ENCODE results near the gene NOL7. TPM values are rescaled to one million over a fixed set of nuclear protein-coding genes. Genes with fewer than 3 reads are reported as not detected.

The NOL7 gene
- total and polyA plus RNA-seq, 12 donors = 42.4 to 111 (median 69.7) TPM

DNA sequence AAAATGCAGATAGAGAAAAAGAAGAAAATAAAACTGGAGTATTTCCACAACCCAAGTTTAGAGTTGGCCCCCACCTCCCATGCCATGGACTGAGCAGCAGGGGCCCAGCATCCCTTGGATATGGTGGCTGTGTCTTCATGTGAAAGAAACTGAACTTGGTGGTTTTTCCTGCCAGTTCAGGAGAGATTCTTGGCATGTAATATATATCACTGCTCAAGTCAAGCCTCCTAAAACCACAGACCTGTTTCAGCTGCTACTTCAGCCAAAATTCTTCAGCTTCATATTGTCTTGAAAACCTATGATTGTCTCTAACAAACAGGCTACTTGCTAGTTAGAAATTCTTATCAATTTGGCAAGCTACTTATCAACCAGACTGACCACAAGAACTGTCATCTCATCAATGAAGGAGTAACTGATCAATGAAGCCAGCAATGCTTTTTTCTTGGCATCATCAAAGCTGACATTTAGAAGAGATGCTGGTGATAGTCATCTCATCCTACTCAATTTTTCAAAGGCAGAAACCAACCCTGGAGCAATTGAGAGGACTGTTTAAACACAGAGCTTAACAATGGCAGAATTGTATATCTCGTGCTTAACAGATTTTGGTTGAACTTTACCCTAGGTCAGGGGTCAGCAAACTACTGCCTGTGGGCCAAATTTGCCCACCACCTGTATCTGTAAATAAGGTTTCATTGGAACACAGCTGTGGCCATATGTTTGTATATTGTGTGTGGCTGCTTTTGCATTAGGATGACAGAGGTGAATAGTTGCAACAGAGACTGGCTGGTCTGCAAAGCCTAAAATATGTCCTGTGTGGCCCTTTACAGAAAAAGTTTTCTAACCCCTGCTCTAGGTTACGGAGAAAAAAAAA, 10.4 kb upstream of the NOL7 start:
- H3K27me3 ChIP-seq = no peaks in the 10 kb centered on the region

GRCh38 chr6:13605634-13606033, 9.5 kb upstream of the NOL7 start:
- H3K27ac ChIP-seq = no peak overlapping the region
- TF ChIP-seq, protein P1, sequence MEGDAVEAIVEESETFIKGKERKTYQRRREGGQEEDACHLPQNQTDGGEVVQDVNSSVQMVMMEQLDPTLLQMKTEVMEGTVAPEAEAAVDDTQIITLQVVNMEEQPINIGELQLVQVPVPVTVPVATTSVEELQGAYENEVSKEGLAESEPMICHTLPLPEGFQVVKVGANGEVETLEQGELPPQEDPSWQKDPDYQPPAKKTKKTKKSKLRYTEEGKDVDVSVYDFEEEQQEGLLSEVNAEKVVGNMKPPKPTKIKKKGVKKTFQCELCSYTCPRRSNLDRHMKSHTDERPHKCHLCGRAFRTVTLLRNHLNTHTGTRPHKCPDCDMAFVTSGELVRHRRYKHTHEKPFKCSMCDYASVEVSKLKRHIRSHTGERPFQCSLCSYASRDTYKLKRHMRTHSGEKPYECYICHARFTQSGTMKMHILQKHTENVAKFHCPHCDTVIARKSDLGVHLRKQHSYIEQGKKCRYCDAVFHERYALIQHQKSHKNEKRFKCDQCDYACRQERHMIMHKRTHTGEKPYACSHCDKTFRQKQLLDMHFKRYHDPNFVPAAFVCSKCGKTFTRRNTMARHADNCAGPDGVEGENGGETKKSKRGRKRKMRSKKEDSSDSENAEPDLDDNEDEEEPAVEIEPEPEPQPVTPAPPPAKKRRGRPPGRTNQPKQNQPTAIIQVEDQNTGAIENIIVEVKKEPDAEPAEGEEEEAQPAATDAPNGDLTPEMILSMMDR (IDR thresholded peaks at IDR 0.05) = no peak
- TF ChIP-seq POLR2A (IDR thresholded peaks at IDR 0.05) = no peak
- H3K9me3 ChIP-seq (replicated peaks in 1 of 3) = no peaks in the 10 kb centered on the region
- no peaks in the 10 kb centered on the region for H3K4me1 ChIP-seq (replicated peaks in 1 of 2)
- 92 to 96% (median 93%) methylated on average over 4 of the region's 4 CpGs for WGBS, 4 donors
- no peak overlapping the region for H3K4me3 ChIP-seq
- no peak for DNase-seq
- intact Hi-C loops (cut with DNase I) = no loop called here
- H3K36me3 ChIP-seq (replicated peaks in 1 of 2) = peaks cover 0 to 5% of the 10 kb centered on the region in 2 donors
- H3K27me3 ChIP-seq = no peaks in the 10 kb centered on the region

More for the DNA sequence above, 10.4 kb upstream of the NOL7 start:
- Histone ChIP-seq H3K9me3 (replicated peaks in 1 of 3) (no peaks in the 10 kb centered on the region), H3K4me1 (replicated peaks in 1 of 2) (no peaks in the 10 kb centered on the region), H3K4me3 (no peak overlapping the region), H3K27ac (no peak overlapping the region), H3K36me3 (replicated peaks in 1 of 2) (peaks cover 0 to 10% of the 10 kb centered on the region in 2 donors)
- no peak for DNase-seq
- TF ChIP-seq POLR2A (IDR thresholded peaks at IDR 0.05) = no peak
- TF ChIP-seq, protein P1 (IDR thresholded peaks at IDR 0.05) = no peak
- 83 to 94% (median 89%) methylated on average over 2 of the region's 2 CpGs for WGBS, 4 donors
- intact Hi-C loops (cut with DNase I) = no loop called here

GRCh38 chr6:13611715-13612114, 3.4 kb upstream of the NOL7 start:
- 61 to 73% (median 69%) methylated on average over 4 of the region's 4 CpGs for WGBS, 4 donors
- Histone ChIP-seq H3K36me3 (replicated peaks in 1 of 2) (peaks cover 0 to under 1% of the 10 kb centered on the region in 2 donors), H3K4me1 (replicated peaks in 1 of 2) (peaks cover 10 to 17% of the 10 kb centered on the region in 2 donors), H3K27ac (no peak overlapping the region), H3K4me3 (no peak overlapping the region), H3K27me3 (no peaks in the 10 kb centered on the region), H3K9me3 (replicated peaks in 1 of 3) (no peaks in the 10 kb centered on the region)
- TF ChIP-seq, protein P1 (IDR thresholded peaks at IDR 0.05) = no peak
- TF ChIP-seq POLR2A (IDR thresholded peaks at IDR 0.05) = no peak
- no peak for DNase-seq
- intact Hi-C loops (cut with DNase I) = no loop called here

- no peaks in the 10 kb centered on the region for H3K27me3 ChIP-seq
- no peak overlapping the region for H3K4me3 ChIP-seq
- DNase-seq = no peak
- peaks cover 0 to 14% of the 10 kb centered on the region in 2 donors for H3K36me3 ChIP-seq (replicated peaks in 1 of 2)
- WGBS, 4 donors = 72 to 83% (median 82%) methylated on average over 3 of the region's 3 CpGs
- H3K4me1 ChIP-seq (replicated peaks in 1 of 2) = peaks cover 10 to 27% of the 10 kb centered on the region in 2 donors
- H3K9me3 ChIP-seq (replicated peaks in 1 of 3) = no peaks in the 10 kb centered on the region
- intact Hi-C loops (cut with DNase I) = no loop called here
- TF ChIP-seq, protein P1 (IDR thresholded peaks at IDR 0.05) = no peak
- TF ChIP-seq POLR2A (IDR thresholded peaks at IDR 0.05) = no peak
- no peak overlapping the region for H3K27ac ChIP-seq
Observed at GRCh38 chr6:13613029-13613594, 2.0 kb upstream of the NOL7 start.
